Measurements from ENCODE around the gene DYNC1I2.

DYNC1I2 gene

DNA sequence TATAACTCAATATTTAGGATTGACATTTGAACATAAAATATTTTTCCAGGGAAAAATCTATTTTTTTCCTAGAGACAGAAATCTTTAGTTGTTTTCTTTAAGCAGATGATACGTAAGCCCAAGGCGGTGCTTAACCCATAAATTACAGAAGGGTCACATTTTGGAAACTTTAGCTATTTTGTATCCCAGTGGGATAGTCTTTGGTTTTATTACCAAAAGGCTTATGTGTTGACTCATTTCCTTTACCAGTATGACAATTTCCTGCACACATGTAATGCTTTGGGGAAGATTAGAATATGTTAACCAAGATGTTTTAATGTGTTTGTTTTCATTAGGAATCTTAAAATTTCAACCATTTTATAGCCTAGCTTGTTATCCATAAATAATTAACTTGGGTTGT lies 24.8 kb downstream of the DYNC1I2 start:
- no peak for TF ChIP-seq CTCF (IDR thresholded peaks at IDR 0.05; ENCODE audit: low read depth, low read length)
- H3K4me3 ChIP-seq (ENCODE audit: low read depth, low read length): no peak overlapping the region

- no peak overlapping the region for H3K4me3 ChIP-seq (ENCODE audit: low read depth, low read length)
- no peak for TF ChIP-seq CTCF (IDR thresholded peaks at IDR 0.05; ENCODE audit: low read depth, low read length)
These were observed 31.5 kb downstream of the DYNC1I2 start for GRCh38 chr2:171718720-171719119.

GRCh38 chr2:171719660-171720059 lies 32.4 kb downstream of the DYNC1I2 start:
- no peak for TF ChIP-seq CTCF (IDR thresholded peaks at IDR 0.05; ENCODE audit: low read depth, low read length)
- no peak overlapping the region for H3K4me3 ChIP-seq (ENCODE audit: low read depth, low read length)

- H3K4me3 ChIP-seq (ENCODE audit: low read depth, low read length): no peak overlapping the region
- TF ChIP-seq CTCF (IDR thresholded peaks at IDR 0.05; ENCODE audit: low read depth, low read length): no peak
These were observed 36.7 kb downstream of the DYNC1I2 start for GRCh38 chr2:171723716-171724683.

DNA sequence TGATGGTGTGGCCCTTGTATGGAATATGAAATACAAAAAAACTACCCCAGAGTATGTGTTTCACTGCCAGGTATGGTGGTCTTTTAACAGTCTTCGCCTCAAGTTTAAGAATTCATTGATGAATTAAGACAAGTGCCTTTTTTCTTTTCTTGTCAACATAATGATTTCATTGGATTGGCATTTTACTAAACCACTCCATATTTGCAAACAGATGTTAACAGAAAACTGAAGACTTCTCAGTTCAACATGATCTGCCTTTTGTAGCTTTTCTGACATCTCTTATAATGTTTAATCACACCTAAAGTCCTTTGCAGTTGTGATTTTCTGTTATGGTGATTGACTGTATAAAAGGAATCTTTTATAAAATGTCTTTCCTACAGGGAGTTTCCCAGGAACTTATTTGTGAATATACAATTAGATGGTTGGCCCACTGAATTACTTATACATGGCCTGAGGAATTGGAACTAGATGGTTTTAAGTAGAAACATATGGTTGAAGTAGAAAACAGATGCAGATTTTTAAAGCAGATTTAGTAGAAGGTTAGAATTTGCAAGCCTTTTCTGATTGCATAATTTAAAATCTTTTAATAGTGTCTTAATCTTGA lies 39.7 kb downstream of the DYNC1I2 start:
- no peak overlapping the region for H3K4me3 ChIP-seq (ENCODE audit: low read depth, low read length)
- no peak for TF ChIP-seq CTCF (IDR thresholded peaks at IDR 0.05; ENCODE audit: low read depth, low read length)

- TF ChIP-seq CTCF (IDR thresholded peaks at IDR 0.05; ENCODE audit: low read depth, low read length): no peak
- H3K4me3 ChIP-seq (ENCODE audit: low read depth, low read length): no peak overlapping the region
These were observed 42.0 kb downstream of the DYNC1I2 start for GRCh38 chr2:171728989-171729951.
